Testis (tissue), 2 donors: ENCODE data around the gene KLHDC7A.

Source experiments
- POLR2A ChIP-seq: fragments of 450-650 bp; IDR thresholded peaks from one replicate; pipeline ENCODE4 v1.6.1; 2017; ENCODE audit warnings: antibody characterized with exemption, mild to moderate bottlenecking, moderate library complexity
- TF ChIP-seq, protein P1 (sequence below), 3 experiments: fragments of 450-650 bp in 2 of 3; fragments of 200-600 bp in 1 of 3; sonication (generic) in 1 of 3; IDR thresholded peaks; one replicate each; pipeline ENCODE4 v1.5.1; 2016 to 2019; ENCODE audit warnings: antibody characterized with exemption in 3 of 3, mild to moderate bottlenecking in 2 of 3, moderate library complexity in 1 of 3

DNA sequence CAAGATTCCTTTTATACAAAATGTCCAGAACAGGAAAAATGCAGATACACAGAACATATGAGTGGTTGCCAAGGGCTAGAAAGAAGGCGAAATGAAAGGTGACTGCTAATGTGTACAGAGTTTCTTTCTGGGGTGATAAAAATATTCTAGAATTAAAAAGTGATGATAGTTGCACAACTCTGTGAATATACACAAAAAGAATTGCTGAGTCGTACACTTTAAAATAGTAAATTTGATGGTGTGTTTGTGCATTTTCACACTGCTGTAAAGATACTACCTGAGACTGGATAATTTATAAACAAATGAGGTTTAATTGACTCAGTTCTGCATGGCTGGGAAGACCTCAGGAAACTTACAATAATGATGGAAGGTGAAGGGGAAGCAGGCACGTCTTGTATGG is 23.9 kb downstream of the KLHDC7A start:
- TF ChIP-seq POLR2A: no peak
- TF ChIP-seq, protein P1, sequence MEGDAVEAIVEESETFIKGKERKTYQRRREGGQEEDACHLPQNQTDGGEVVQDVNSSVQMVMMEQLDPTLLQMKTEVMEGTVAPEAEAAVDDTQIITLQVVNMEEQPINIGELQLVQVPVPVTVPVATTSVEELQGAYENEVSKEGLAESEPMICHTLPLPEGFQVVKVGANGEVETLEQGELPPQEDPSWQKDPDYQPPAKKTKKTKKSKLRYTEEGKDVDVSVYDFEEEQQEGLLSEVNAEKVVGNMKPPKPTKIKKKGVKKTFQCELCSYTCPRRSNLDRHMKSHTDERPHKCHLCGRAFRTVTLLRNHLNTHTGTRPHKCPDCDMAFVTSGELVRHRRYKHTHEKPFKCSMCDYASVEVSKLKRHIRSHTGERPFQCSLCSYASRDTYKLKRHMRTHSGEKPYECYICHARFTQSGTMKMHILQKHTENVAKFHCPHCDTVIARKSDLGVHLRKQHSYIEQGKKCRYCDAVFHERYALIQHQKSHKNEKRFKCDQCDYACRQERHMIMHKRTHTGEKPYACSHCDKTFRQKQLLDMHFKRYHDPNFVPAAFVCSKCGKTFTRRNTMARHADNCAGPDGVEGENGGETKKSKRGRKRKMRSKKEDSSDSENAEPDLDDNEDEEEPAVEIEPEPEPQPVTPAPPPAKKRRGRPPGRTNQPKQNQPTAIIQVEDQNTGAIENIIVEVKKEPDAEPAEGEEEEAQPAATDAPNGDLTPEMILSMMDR (IDR thresholded peaks at IDR 0.05): no peak
